Neural cell (in vitro differentiated cells): ENCODE results near the gene C9orf78. TPM values are rescaled to one million over a fixed set of nuclear protein-coding genes. Genes with fewer than 3 reads are reported as not detected.

ENCODE experiments used
- H2AFZ ChIP-seq: fragments of 200-600, 300-800 bp; sonication (generic), shearing (Covaris generic); 2 replicates; pipeline ENCODE4 v1.6.0; 2014; ENCODE audit warnings: low read depth, mild to moderate bottlenecking, antibody characterized with exemption, low read length, moderate library complexity
- H3F3A ChIP-seq: fragments of 200-600 bp; shearing (Covaris generic); 2 replicates; pipeline ENCODE4 v1.6.1; 2016; ENCODE audit warnings: mild to moderate bottlenecking, moderate library complexity, mixed read lengths, antibody characterized with exemption, low read length; ENCODE audit not compliant: insufficient read depth, poor library complexity, severe bottlenecking
- H3K27ac ChIP-seq: fragments of 200-600, 300-800 bp; sonication (generic), shearing (Covaris generic); 2 replicates; pipeline ENCODE4 v1.5.1; 2014; ENCODE audit warnings: mild to moderate bottlenecking, low read length, moderate library complexity
- H3K27me3 ChIP-seq: fragments of 300-800, 200-600 bp; sonication (generic), shearing (Covaris generic); 2 replicates; pipeline ENCODE4 v1.6.0; 2014; ENCODE audit warnings: mild to moderate bottlenecking, low read depth, low read length, moderate library complexity; ENCODE audit not compliant: insufficient read depth
- H3K36me3 ChIP-seq: fragments of 300-800, 200-600 bp; sonication (generic), shearing (Covaris generic); 2 replicates; pipeline ENCODE4 v1.5.1; 2014; ENCODE audit warnings: mild to moderate bottlenecking, antibody characterized with exemption, low read length, moderate library complexity; ENCODE audit not compliant: insufficient read depth
- H3K4me2 ChIP-seq: fragments of 300-800, 200-600 bp; sonication (generic), shearing (Covaris generic); 2 replicates; pipeline ENCODE4 v1.6.0; 2014; ENCODE audit warnings: mild to moderate bottlenecking, low read length
- H3K4me3 ChIP-seq: fragments of 300-800, 200-600 bp; sonication (generic), shearing (Covaris generic); 2 replicates; pipeline ENCODE4 v1.5.1; 2014; ENCODE audit warnings: mild to moderate bottlenecking, low read length, moderate library complexity
- H3K79me2 ChIP-seq: fragments of 200-600 bp; shearing (Covaris generic); replicated peaks from 2 replicates; pipeline ENCODE4 v1.6.0; 2014; ENCODE audit warnings: mild to moderate bottlenecking, low read length, moderate library complexity; ENCODE audit not compliant: insufficient read depth
- H3K9ac ChIP-seq: fragments of 300-800, 200-600 bp; sonication (generic), shearing (Covaris generic); 2 replicates; pipeline ENCODE4 v1.6.1; 2016; ENCODE audit warnings: mild to moderate bottlenecking, low read length, mixed read lengths
- H3K9me2 ChIP-seq: fragments of 200-600 bp; shearing (Covaris generic); 2 replicates; pipeline ENCODE4 v1.6.1; 2016; ENCODE audit warnings: mild to moderate bottlenecking, low read length, mixed read lengths; ENCODE audit not compliant: insufficient read depth
- H3K9me3 ChIP-seq: fragments of 200-600, 300-800 bp; sonication (generic), shearing (Covaris generic); 2 replicates; pipeline ENCODE4 v1.6.1; 2016; ENCODE audit warnings: mild to moderate bottlenecking, mixed run types, low read length, moderate library complexity, mixed read lengths
- H4K20me1 ChIP-seq: fragments of 200-600 bp; shearing (Covaris generic); 2 replicates; pipeline ENCODE4 v1.6.1; 2016; ENCODE audit warnings: mild to moderate bottlenecking, mixed run types; ENCODE audit not compliant: insufficient read depth
- EP300 ChIP-seq: fragments of 450-650 bp; conservative IDR thresholded peaks from 2 replicates; pipeline ENCODE4 v1.6.1; 2014; ENCODE audit warnings: antibody characterized with exemption, mild to moderate bottlenecking, moderate library complexity; ENCODE audit not compliant: poor library complexity, severe bottlenecking
- EZH2 ChIP-seq: fragments of 200-600, 300-800 bp; shearing (Covaris generic), sonication (generic); IDR thresholded peaks from 2 replicates; pipeline ENCODE4 v1.6.1; 2014; ENCODE audit warnings: antibody characterized with exemption, low read length, borderline replicate concordance, mild to moderate bottlenecking; ENCODE audit not compliant: insufficient read depth, poor library complexity, severe bottlenecking
- MXI1 ChIP-seq: fragments of 450-650 bp; conservative IDR thresholded peaks from 2 replicates; pipeline ENCODE4 v1.6.1; 2014; ENCODE audit warnings: antibody characterized with exemption, mild to moderate bottlenecking; ENCODE audit not compliant: poor library complexity, severe bottlenecking
- POLR2AphosphoS5 ChIP-seq: IDR thresholded peaks from 2 replicates; pipeline ENCODE4 v1.6.1; 2012
- RAD21 ChIP-seq: fragments of 450-650 bp; conservative IDR thresholded peaks from 2 replicates; pipeline ENCODE4 v1.6.1; 2014; ENCODE audit warnings: antibody characterized with exemption, mild to moderate bottlenecking, moderate library complexity
- REST ChIP-seq: IDR thresholded peaks from 2 replicates; pipeline ENCODE4 v1.6.1; 2012; ENCODE audit warnings: borderline replicate concordance
- SMC3 ChIP-seq: fragments of 450-650 bp; conservative IDR thresholded peaks from 2 replicates; pipeline ENCODE4 v1.6.1; 2014; ENCODE audit warnings: antibody characterized with exemption, mild to moderate bottlenecking, moderate library complexity; ENCODE audit not compliant: poor library complexity
- TAF1 ChIP-seq: IDR thresholded peaks from 2 replicates; pipeline ENCODE4 v1.6.1; 2012; ENCODE audit warnings: low read depth
- polyA plus RNA-seq: library from polyadenylated mRNA; depleted of rRNA; stranded (reverse); fragments of >200 nt; gene quantifications from 2 replicates; pipeline ENCODE4 v1.2.3, GENCODE V29; 2014
- TF ChIP-seq, protein P1 (sequence below): fragments of 450-650 bp; IDR thresholded peaks from 2 replicates; pipeline ENCODE4 v1.5.1; 2014; ENCODE audit warnings: antibody characterized with exemption, mild to moderate bottlenecking, moderate library complexity; ENCODE audit not compliant: poor library complexity, severe bottlenecking

The C9orf78 gene
- polyA plus RNA-seq, 1 donor from 2014 or later = 91.3 TPM

GRCh38 chr9:129811967-129812363 lies 23.1 kb downstream of the C9orf78 start:
- Histone ChIP-seq H3K9ac (no peak overlapping the region), H2AFZ (no peak overlapping the region), H3K79me2 (peaks cover 3% of the 10 kb centered on the region), H3K27ac (no peak overlapping the region), H3K4me2 (no peak overlapping the region), H3K9me2 (no peaks in the 10 kb centered on the region), H3K36me3 (peaks cover 4% of the 10 kb centered on the region), H3K27me3 (no peaks in the 10 kb centered on the region), H4K20me1 (no peaks in the 10 kb centered on the region), H3K4me3 (no peak overlapping the region), H3F3A (no peaks in the 10 kb centered on the region), H3K9me3 (no peaks in the 10 kb centered on the region)
- TF ChIP-seq, protein P1, sequence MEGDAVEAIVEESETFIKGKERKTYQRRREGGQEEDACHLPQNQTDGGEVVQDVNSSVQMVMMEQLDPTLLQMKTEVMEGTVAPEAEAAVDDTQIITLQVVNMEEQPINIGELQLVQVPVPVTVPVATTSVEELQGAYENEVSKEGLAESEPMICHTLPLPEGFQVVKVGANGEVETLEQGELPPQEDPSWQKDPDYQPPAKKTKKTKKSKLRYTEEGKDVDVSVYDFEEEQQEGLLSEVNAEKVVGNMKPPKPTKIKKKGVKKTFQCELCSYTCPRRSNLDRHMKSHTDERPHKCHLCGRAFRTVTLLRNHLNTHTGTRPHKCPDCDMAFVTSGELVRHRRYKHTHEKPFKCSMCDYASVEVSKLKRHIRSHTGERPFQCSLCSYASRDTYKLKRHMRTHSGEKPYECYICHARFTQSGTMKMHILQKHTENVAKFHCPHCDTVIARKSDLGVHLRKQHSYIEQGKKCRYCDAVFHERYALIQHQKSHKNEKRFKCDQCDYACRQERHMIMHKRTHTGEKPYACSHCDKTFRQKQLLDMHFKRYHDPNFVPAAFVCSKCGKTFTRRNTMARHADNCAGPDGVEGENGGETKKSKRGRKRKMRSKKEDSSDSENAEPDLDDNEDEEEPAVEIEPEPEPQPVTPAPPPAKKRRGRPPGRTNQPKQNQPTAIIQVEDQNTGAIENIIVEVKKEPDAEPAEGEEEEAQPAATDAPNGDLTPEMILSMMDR = no peak
- no peak for TF ChIP-seq RAD21
- TF ChIP-seq EP300 = no peak
- TF ChIP-seq POLR2AphosphoS5 = no peak
- TF ChIP-seq EZH2 = no peak
- no peak for TF ChIP-seq REST
- no peak for TF ChIP-seq TAF1
- no peak for TF ChIP-seq MXI1
- TF ChIP-seq SMC3 = no peak

- Histone ChIP-seq H3K9me2 (no peaks in the 10 kb centered on the region), H4K20me1 (no peaks in the 10 kb centered on the region), H3K27me3 (no peaks in the 10 kb centered on the region), H3F3A (no peaks in the 10 kb centered on the region), H2AFZ (no peak overlapping the region), H3K9me3 (no peaks in the 10 kb centered on the region), H3K36me3 (peaks cover 4% of the 10 kb centered on the region), H3K27ac (no peak overlapping the region), H3K79me2 (peaks cover 3% of the 10 kb centered on the region), H3K9ac (no peak overlapping the region), H3K4me2 (no peak overlapping the region), H3K4me3 (no peak overlapping the region)
- TF ChIP-seq RAD21 (no peak), SMC3 (no peak), EZH2 (no peak), TAF1 (no peak), MXI1 (no peak), POLR2AphosphoS5 (no peak), REST (no peak), EP300 (no peak)
- TF ChIP-seq, protein P1 = no peak
These were observed 24.3 kb downstream of the C9orf78 start for GRCh38 chr9:129810788-129811187.
